Left ventricle myocardium inferior (tissue), 1 donor: ENCODE results near the gene FRMD1. TPM values are rescaled to one million over a fixed set of nuclear protein-coding genes. Genes with fewer than 3 reads are reported as not detected.

Experiments used
- DNase-seq: peaks from one replicate; pipeline ENCODE4 v3.0.0-alpha.2; 2020
- H3K27ac ChIP-seq: fragments of 200-600 bp; replicated peaks from 2 replicates; pipeline ENCODE4 v1.8.0; 2021
- H3K27me3 ChIP-seq: fragments of 200-600 bp; 2 replicates; pipeline ENCODE4 v1.8.0; 2021; ENCODE audit warnings: low read depth
- H3K36me3 ChIP-seq: fragments of 200-600 bp; 2 replicates; pipeline ENCODE4 v1.8.0; 2021
- H3K4me1 ChIP-seq: fragments of 200-600 bp; 2 replicates; pipeline ENCODE4 v1.8.0; 2021
- H3K4me3 ChIP-seq: fragments of 200-600 bp; 2 replicates; pipeline ENCODE4 v1.8.0; 2021; ENCODE audit warnings: mild to moderate bottlenecking, moderate library complexity
- H3K9me3 ChIP-seq: fragments of 200-600 bp; replicated peaks from 2 replicates; pipeline ENCODE4 v1.8.0; 2021
- CTCF ChIP-seq: fragments of 200-600 bp; IDR thresholded peaks from 2 replicates; pipeline ENCODE4 v1.8.0; 2021; ENCODE audit warnings: antibody characterized with exemption, mild to moderate bottlenecking, borderline replicate concordance
- intact Hi-C: fragments of 100-400 bp; cut with micrococcal nuclease; formaldehyde crosslinking; loops from one replicate; pipeline ENCODE4 v1.11.0; 2022
- total RNA-seq: library from RNA; stranded (reverse); fragmentation: NEBNext Ultra II Directional; extraction: Animal tissue kit (Norgen Biotek cat#: 25700); gene quantifications from one replicate; pipeline ENCODE4 v1.2.1, GENCODE V29; 2021
- donor health status: DM: no; HTN: yes; CAD: no; lungs with severe emphysema.

The FRMD1 gene
- total RNA-seq, 1 donor from 2014 or later, result 0.16 TPM

- intact Hi-C loops, result no loop called here
- DNase-seq, result no peak
- Histone ChIP-seq H3K36me3 (no peaks in the 10 kb centered on the region), H3K9me3 (no peaks in the 10 kb centered on the region), H3K4me1 (peaks cover 37% of the 10 kb centered on the region), H3K4me3 (no peak overlapping the region), H3K27me3 (no peaks in the 10 kb centered on the region), H3K27ac (peak overlapping the region; percentile 27)
- TF ChIP-seq CTCF, result no peak
Measured at GRCh38 chr6:168050225-168050880, 28.7 kb downstream of the FRMD1 start.

- DNase-seq, result no peak
- Histone ChIP-seq H3K36me3 (no peaks in the 10 kb centered on the region), H3K4me3 (no peak overlapping the region), H3K4me1 (peaks cover 37% of the 10 kb centered on the region), H3K27ac (no peak overlapping the region), H3K9me3 (no peaks in the 10 kb centered on the region), H3K27me3 (no peaks in the 10 kb centered on the region)
- intact Hi-C loops, result no loop called here
- no peak for TF ChIP-seq CTCF
Measured at GRCh38 chr6:168049706-168050224, 29.2 kb downstream of the FRMD1 start.

GRCh38 chr6:168049277-168049676 is 29.7 kb downstream of the FRMD1 start:
- no peaks in the 10 kb centered on the region for H3K9me3 ChIP-seq

GRCh38 chr6:168048724-168049025 is 30.3 kb downstream of the FRMD1 start:
- no peak overlapping the region for H3K27ac ChIP-seq
- H3K36me3 ChIP-seq, result no peaks in the 10 kb centered on the region
- DNase-seq, result no peak
- H3K4me1 ChIP-seq, result peaks cover 28% of the 10 kb centered on the region
- H3K27me3 ChIP-seq, result no peaks in the 10 kb centered on the region
- no peak overlapping the region for H3K4me3 ChIP-seq
- H3K9me3 ChIP-seq, result no peaks in the 10 kb centered on the region
- TF ChIP-seq CTCF, result no peak
- intact Hi-C loops, result no loop called here

More at GRCh38 chr6:168049277-168049676, 29.7 kb downstream of the FRMD1 start:
- H3K27ac ChIP-seq, result no peak overlapping the region
- intact Hi-C loops, result no loop called here
- no peaks in the 10 kb centered on the region for H3K36me3 ChIP-seq
- no peak for DNase-seq
- no peak for TF ChIP-seq CTCF
- H3K4me3 ChIP-seq, result no peak overlapping the region
- H3K27me3 ChIP-seq, result no peaks in the 10 kb centered on the region
- peaks cover 34% of the 10 kb centered on the region for H3K4me1 ChIP-seq

- TF ChIP-seq CTCF, result no peak
- no peaks in the 10 kb centered on the region for H3K27me3 ChIP-seq
- no peak overlapping the region for H3K4me3 ChIP-seq
- intact Hi-C loops, result no loop called here
- no peaks in the 10 kb centered on the region for H3K9me3 ChIP-seq
- H3K27ac ChIP-seq, result peak overlapping the region; percentile 12
- no peaks in the 10 kb centered on the region for H3K36me3 ChIP-seq
- H3K4me1 ChIP-seq, result peaks cover 24% of the 10 kb centered on the region
- no peak for DNase-seq
Measured at GRCh38 chr6:168047841-168048723, 30.9 kb downstream of the FRMD1 start.
